K562 (cell line): Measurements from ENCODE around the gene PRH1. TPM values are rescaled to one million over a fixed set of nuclear protein-coding genes. Genes with fewer than 3 reads are reported as not detected.

Experiments used
- ATAC-seq: fragments of 200-7000 bp; cut with Tn5 transposase; 3 replicates; pipeline ENCODE4 v1.9.1; 2020; ENCODE audit warnings: moderate library complexity
- BruUV-seq: library from RNA; stranded (reverse); fragments of 400-500 nt; replicated peaks from 2 replicates; lab custom pipeline; 2021; lab: Mats Ljungman, UMichigan
- CTCF ChIA-PET: fragments of 300-600 bp; formaldehyde crosslinking; extraction: SDS; loops from one replicate; lab custom pipeline; 2021; ENCODE audit warnings: low intra/inter-chr PET ratio; lab: Yijun Ruan, JAX
- POLR2A ChIA-PET: fragments of 300-600, 350-650 bp; sonication (Branson Sonifier 250); formaldehyde crosslinking; extraction: SDS; loops from one replicate; lab custom pipeline; 2021; ENCODE audit warnings: antibody characterized with exemption, inconsistent platforms; lab: Yijun Ruan, JAX
- DNase-seq, 4 experiments: peaks; one replicate each; pipeline versions ENCODE4 v3.0.0 to v3.0.0-alpha.2; 2011 to 2018; ENCODE audit warnings: low spot score in 3 of 4, mixed read lengths in 3 of 4; ENCODE audit errors: extremely low read depth in 1 of 4
- FAIRE-seq: peaks from 2 replicates; lab custom pipeline; 2011; peaks lifted over from hg19 to GRCh38; lab: Jason Lieb, UNC
- H2AFZ ChIP-seq: 2 replicates; pipeline ENCODE4 v1.6.0; 2011; ENCODE audit warnings: low read depth, low read length, control low read depth, inconsistent platforms
- H3K27ac ChIP-seq: fragments of 200-600 bp; 3 replicates; pipeline ENCODE4 v1.8.0; 2011; ENCODE audit warnings: low read depth, mild to moderate bottlenecking, control low read depth, inconsistent platforms, low read length, moderate library complexity, mixed read lengths; ENCODE audit errors: extremely low read depth
- H3K27me3 ChIP-seq, 2 experiments: fragments of 300-600 bp in 1 of 2; 2 replicates in 1 of 2; 3 replicates in 1 of 2; pipeline versions ENCODE4 v1.6.0 to v1.8.0; 2011; ENCODE audit warnings: inconsistent platforms in 2 of 2, low read length in 2 of 2, mild to moderate bottlenecking in 1 of 2, mixed read lengths in 1 of 2, moderate library complexity in 1 of 2; ENCODE audit not compliant: control insufficient read depth in 2 of 2, insufficient read depth in 2 of 2
- H3K36me3 ChIP-seq: fragments of 300-600 bp; 3 replicates; pipeline ENCODE4 v1.8.0; 2011; ENCODE audit warnings: mild to moderate bottlenecking, low read length, inconsistent platforms; ENCODE audit not compliant: control insufficient read depth, insufficient read depth
- H3K4me1 ChIP-seq, 2 experiments: fragments of 200-600 bp in 1 of 2; replicated peaks in 1 of 2; 2 replicates in 1 of 2; 3 replicates in 1 of 2; pipeline versions ENCODE4 v1.5.1 to v1.8.0; 2011; ENCODE audit warnings: inconsistent platforms in 2 of 2, low read length in 2 of 2, mild to moderate bottlenecking in 1 of 2, mixed read lengths in 1 of 2, moderate library complexity in 1 of 2; ENCODE audit not compliant: control insufficient read depth in 2 of 2, insufficient read depth in 2 of 2
- H3K4me2 ChIP-seq: 2 replicates; pipeline ENCODE4 v1.6.1; 2011; ENCODE audit warnings: low read length, control low read depth, inconsistent platforms, mixed read lengths; ENCODE audit not compliant: insufficient read depth
- H3K4me3 ChIP-seq: fragments of 200-600 bp; sonication (generic), shearing (Covaris generic); 2 replicates; pipeline ENCODE4 v1.5.1; 2016; ENCODE audit warnings: control low read depth, inconsistent platforms
- H3K79me2 ChIP-seq: fragments of 200-600 bp; 3 replicates; pipeline ENCODE4 v1.8.0; 2011; ENCODE audit warnings: low read length, inconsistent platforms; ENCODE audit not compliant: control insufficient read depth, insufficient read depth
- H3K9ac ChIP-seq, 2 experiments: 2 replicates each; pipeline versions ENCODE4 v1.6.0 to v1.6.1; 2011; ENCODE audit warnings: low read depth in 2 of 2, low read length in 2 of 2, control low read depth in 1 of 2, inconsistent platforms in 1 of 2, mild to moderate bottlenecking in 1 of 2, mixed read lengths in 1 of 2; ENCODE audit not compliant: insufficient read depth in 1 of 2
- H3K9me1 ChIP-seq: one replicate; pipeline ENCODE4 v1.6.0; 2011; ENCODE audit warnings: inconsistent platforms, mild to moderate bottlenecking, low read length, moderate library complexity; ENCODE audit not compliant: control insufficient read depth, insufficient read depth
- H3K9me3 ChIP-seq: replicated peaks from 2 replicates; pipeline ENCODE4 v1.5.1; 2011; ENCODE audit warnings: low read depth, low read length, inconsistent platforms; ENCODE audit not compliant: control insufficient read depth, insufficient read depth
- H4K20me1 ChIP-seq: replicated peaks from 2 replicates; pipeline ENCODE4 v1.6.1; 2011; ENCODE audit warnings: low read length, inconsistent platforms, mixed read lengths; ENCODE audit not compliant: control insufficient read depth, insufficient read depth
- GABPA ChIP-seq: fragments of 200-800 bp; sonication (Bioruptor generic); conservative IDR thresholded peaks from 2 replicates; pipeline ENCODE4 v1.6.1; 2016; ENCODE audit warnings: low read depth, missing genetic modification characterization, missing compliant biosample characterization
- NR3C1 ChIP-seq: sonication (generic); formaldehyde crosslinking; IDR thresholded peaks from 2 replicates; pipeline ENCODE4 v1.8.1; 2022; ENCODE audit warnings: missing genetic modification reagents
- PHTF2 ChIP-seq: fragments of 250-450 bp; sonication (Bioruptor Pico); IDR thresholded peaks from 2 replicates; pipeline ENCODE4 v1.5.0; 2021; ENCODE audit warnings: mild to moderate bottlenecking
- WGBS: fragments of 100-300 bp; shearing (Covaris generic); methylation state at CpG from one replicate; pipeline ENCODE4 v1.1.6; 2016; ENCODE audit warnings: low coverage, mixed read lengths; ENCODE audit not compliant: insufficient coverage; ENCODE audit errors: missing lambda C conversion rate; 5-methylcytosine and 5-hydroxymethylcytosine counted together
- in situ Hi-C: fragments of 300-500 bp; cut with MboI; formaldehyde crosslinking; loops from 4 replicates; pipeline ENCODE4 v1.15.0; 2018; ENCODE audit warnings: inconsistent platforms, mixed read lengths
- intact Hi-C: fragments of 100-400 bp; cut with micrococcal nuclease; formaldehyde crosslinking; loops from 2 replicates; pipeline ENCODE4 v1.14.2; 2022
- polyA plus RNA-seq, 8 experiments: library from polyadenylated mRNA; depleted of rRNA in 4 of 8; stranded (reverse) in 5 of 8; unstranded in 3 of 8; fragments of >200 nt; fragmentation: Nextera tagmentation in 2 of 8; fragmentation: Illumina TruSeq in 1 of 8; extraction: Ambion mirVana in 2 of 8; extraction: Trizol in 1 of 8; gene quantifications; 2 replicates each; pipeline versions ENCODE4 v1.2.1 to v1.2.3, GENCODE V29; 2011 to 2014; ENCODE audit warnings: inconsistent platforms in 1 of 8, missing spikeins in 1 of 8
- total RNA-seq, 7 experiments: library from RNA; depleted of rRNA in 6 of 7; stranded (reverse); fragments of >200 nt in 6 of 7; fragmentation: Illumina TruSeq in 2 of 7; extraction: Trizol in 2 of 7; gene quantifications; 2 replicates each; pipeline versions ENCODE4 v1.2.1 to v1.2.3, GENCODE V29; 2011 to 2021; ENCODE audit warnings: low replicate concordance in 1 of 7
- TF ChIP-seq, protein P1 (sequence below): fragments of 200-400 bp; formaldehyde crosslinking; IDR thresholded peaks from 2 replicates; pipeline ENCODE4 v1.6.1; 2017; ENCODE audit warnings: mild to moderate bottlenecking, low read depth, low read length, moderate library complexity
- TF ChIP-seq, protein P2 (sequence below): fragments of 250-450 bp; sonication (Bioruptor Pico); IDR thresholded peaks from 2 replicates; pipeline ENCODE4 v1.9.0; 2021; ENCODE audit warnings: mild to moderate bottlenecking
- TF ChIP-seq, protein P3 (sequence below): conservative IDR thresholded peaks from 2 replicates; pipeline ENCODE4 v1.6.1; 2011; ENCODE audit warnings: low read depth, mild to moderate bottlenecking, low read length; ENCODE audit not compliant: control insufficient read depth

Gene PRH1
- total and polyA plus RNA-seq, 9 of the 15 experiments (the other 6 are each of a cell fraction or from before 2014, with no cell fraction given): 1.2 to 14.2 (median 6.0) TPM

DNA sequence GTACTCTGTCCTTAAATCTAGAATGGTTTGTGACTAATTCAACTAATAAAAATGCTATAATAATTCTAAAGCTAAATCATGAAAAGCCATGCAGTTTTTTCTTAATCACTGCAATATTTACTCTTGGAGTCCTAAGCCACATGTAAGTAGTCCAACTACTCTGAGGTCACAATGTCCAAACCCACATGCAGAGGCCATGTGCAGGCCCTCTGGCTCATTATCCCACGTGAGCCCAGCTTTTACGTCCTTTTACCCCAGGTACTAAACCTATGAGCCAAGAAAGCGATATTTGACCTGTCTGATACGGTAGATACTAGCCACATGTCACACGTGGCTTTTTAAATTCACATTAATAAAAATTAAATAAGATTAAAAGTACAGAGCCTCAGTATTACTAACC lies 12.8 kb upstream of the PRH1 start:
- in situ Hi-C loops: no loop called here
- no peaks in the 10 kb centered on the region for H3K36me3 ChIP-seq
- no peak overlapping the region for H2AFZ ChIP-seq
- no peak for TF ChIP-seq NR3C1 (CRISPR knock-in tag)
- TF ChIP-seq GABPA (tag): no peak
- TF ChIP-seq, protein P1, sequence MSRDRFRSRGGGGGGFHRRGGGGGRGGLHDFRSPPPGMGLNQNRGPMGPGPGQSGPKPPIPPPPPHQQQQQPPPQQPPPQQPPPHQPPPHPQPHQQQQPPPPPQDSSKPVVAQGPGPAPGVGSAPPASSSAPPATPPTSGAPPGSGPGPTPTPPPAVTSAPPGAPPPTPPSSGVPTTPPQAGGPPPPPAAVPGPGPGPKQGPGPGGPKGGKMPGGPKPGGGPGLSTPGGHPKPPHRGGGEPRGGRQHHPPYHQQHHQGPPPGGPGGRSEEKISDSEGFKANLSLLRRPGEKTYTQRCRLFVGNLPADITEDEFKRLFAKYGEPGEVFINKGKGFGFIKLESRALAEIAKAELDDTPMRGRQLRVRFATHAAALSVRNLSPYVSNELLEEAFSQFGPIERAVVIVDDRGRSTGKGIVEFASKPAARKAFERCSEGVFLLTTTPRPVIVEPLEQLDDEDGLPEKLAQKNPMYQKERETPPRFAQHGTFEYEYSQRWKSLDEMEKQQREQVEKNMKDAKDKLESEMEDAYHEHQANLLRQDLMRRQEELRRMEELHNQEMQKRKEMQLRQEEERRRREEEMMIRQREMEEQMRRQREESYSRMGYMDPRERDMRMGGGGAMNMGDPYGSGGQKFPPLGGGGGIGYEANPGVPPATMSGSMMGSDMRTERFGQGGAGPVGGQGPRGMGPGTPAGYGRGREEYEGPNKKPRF: no peak
- no peak for TF ChIP-seq PHTF2 (CRISPR knock-in tag)
- TF ChIP-seq, protein P2, sequence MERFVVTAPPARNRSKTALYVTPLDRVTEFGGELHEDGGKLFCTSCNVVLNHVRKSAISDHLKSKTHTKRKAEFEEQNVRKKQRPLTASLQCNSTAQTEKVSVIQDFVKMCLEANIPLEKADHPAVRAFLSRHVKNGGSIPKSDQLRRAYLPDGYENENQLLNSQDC (CRISPR knock-in tag): no peak
- TF ChIP-seq, protein P3, sequence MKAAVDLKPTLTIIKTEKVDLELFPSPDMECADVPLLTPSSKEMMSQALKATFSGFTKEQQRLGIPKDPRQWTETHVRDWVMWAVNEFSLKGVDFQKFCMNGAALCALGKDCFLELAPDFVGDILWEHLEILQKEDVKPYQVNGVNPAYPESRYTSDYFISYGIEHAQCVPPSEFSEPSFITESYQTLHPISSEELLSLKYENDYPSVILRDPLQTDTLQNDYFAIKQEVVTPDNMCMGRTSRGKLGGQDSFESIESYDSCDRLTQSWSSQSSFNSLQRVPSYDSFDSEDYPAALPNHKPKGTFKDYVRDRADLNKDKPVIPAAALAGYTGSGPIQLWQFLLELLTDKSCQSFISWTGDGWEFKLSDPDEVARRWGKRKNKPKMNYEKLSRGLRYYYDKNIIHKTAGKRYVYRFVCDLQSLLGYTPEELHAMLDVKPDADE: no peak
- H3K9me1 ChIP-seq: no peaks in the 10 kb centered on the region
- H3K9me3 ChIP-seq: no peaks in the 10 kb centered on the region
- DNase-seq (no peak), FAIRE-seq (no peak), ATAC-seq (no peak)
- no TSS peak for BruUV-seq
- no peak overlapping the region for H3K4me3 ChIP-seq
- ChIA-PET POLR2A (no interaction called here), CTCF (no interaction called here)
- H3K79me2 ChIP-seq: no peaks in the 10 kb centered on the region
- no peak overlapping the region for H3K9ac ChIP-seq
- H3K4me2 ChIP-seq: no peak overlapping the region
- intact Hi-C loops: no loop called here
- H3K4me1 ChIP-seq: no peaks in the 10 kb centered on the region; a peak in 1 of 5 replicates
- no peak overlapping the region for H3K27ac ChIP-seq
- H3K27me3 ChIP-seq: no peaks in the 10 kb centered on the region
- H4K20me1 ChIP-seq: no peaks in the 10 kb centered on the region
- 91% methylated on average over 5 of the region's 5 CpGs for WGBS
